BLaER1 (cell line): Measurements from ENCODE around the gene ADCY10.
"Not testable (repeated sequence)": the region's sequence is repeated elsewhere in the genome, so short reads cannot be mapped to it uniquely, and the experiment has no call there.

Experiments used
- H3K27ac ChIP-seq: shearing (Covaris generic); formaldehyde crosslinking; 2 replicates; pipeline ENCODE4 v1.8.1; 2022
- H3K27me3 ChIP-seq: shearing (Covaris generic); formaldehyde crosslinking; 2 replicates; pipeline ENCODE4 v1.8.1; 2022
- H3K36me3 ChIP-seq: shearing (Covaris generic); formaldehyde crosslinking; 2 replicates; pipeline ENCODE4 v1.8.1; 2022
- H3K4me1 ChIP-seq: shearing (Covaris generic); formaldehyde crosslinking; 2 replicates; pipeline ENCODE4 v1.8.1; 2022
- H3K4me2 ChIP-seq: shearing (Covaris generic); formaldehyde crosslinking; 2 replicates; pipeline ENCODE4 v1.8.1; 2022
- H3K4me3 ChIP-seq: shearing (Covaris generic); formaldehyde crosslinking; 2 replicates; pipeline ENCODE4 v1.8.1; 2022
- H3K9ac ChIP-seq: shearing (Covaris generic); formaldehyde crosslinking; 2 replicates; pipeline ENCODE4 v1.8.1; 2022
- H3K9me3 ChIP-seq: shearing (Covaris generic); formaldehyde crosslinking; 2 replicates; pipeline ENCODE4 v1.8.1; 2022
- H4K20me1 ChIP-seq: shearing (Covaris generic); formaldehyde crosslinking; 2 replicates; pipeline ENCODE4 v1.8.1; 2022
- Cebpa-rat ChIP-seq: shearing (Covaris generic); IDR thresholded peaks from 2 replicates; pipeline ENCODE4 v1.8.1; 2022

ADCY10 gene

GRCh38 chr1:167936930-167937708 lies 23.2 kb upstream of the ADCY10 start, which contains the start of gene MPC2:
Gene MPC2, minus strand, starts transcription at chr1:167937072. Its CDS starts 1,231 bp downstream, at chr1:167935841.
- Histone ChIP-seq H3K36me3 (peaks cover 5% of the 10 kb centered on the region), H3K4me3 (peak within 1 kb of the TSS; percentile 89), H3K4me2 (peak within 1 kb of the TSS; percentile 84), H3K9me3 (peaks cover 3% of the 10 kb centered on the region), H4K20me1 (peaks cover 20% of the 10 kb centered on the region), H3K4me1 (peaks cover 37% of the 10 kb centered on the region), H3K27me3 (no peaks in the 10 kb centered on the region), H3K9ac (peak within 1 kb of the TSS; percentile 91), H3K27ac (peak within 1 kb of the TSS; percentile 95)
- TF ChIP-seq Cebpa-rat = no peak

GRCh38 chr1:167936068-167936929 lies 22.4 kb upstream of the ADCY10 start, which contains the start of gene DCAF6:
Gene DCAF6, plus strand, starts transcription at chr1:167936683. Its CDS starts 229 bp downstream, at chr1:167936912.
- H3K9ac ChIP-seq = peak within 1 kb of the TSS; percentile 91
- peak; percentile 97 for TF ChIP-seq Cebpa-rat

GRCh38 chr1:167935216-167936067 lies 21.5 kb upstream of the ADCY10 start:
- peaks cover 21% of the 10 kb centered on the region for H4K20me1 ChIP-seq
- no peak for TF ChIP-seq Cebpa-rat
- H3K9ac ChIP-seq = peak overlapping the region; percentile 91
- H3K4me2 ChIP-seq = peak overlapping the region; percentile 84
- peak overlapping the region; percentile 95 for H3K27ac ChIP-seq
- no peaks in the 10 kb centered on the region for H3K36me3 ChIP-seq
- peaks cover 37% of the 10 kb centered on the region for H3K4me1 ChIP-seq
- peak overlapping the region; percentile 89 for H3K4me3 ChIP-seq
- H3K27me3 ChIP-seq = no peaks in the 10 kb centered on the region
- H3K9me3 ChIP-seq = no peaks in the 10 kb centered on the region

More at GRCh38 chr1:167936068-167936929, 22.4 kb upstream of the ADCY10 start, which contains the start of gene DCAF6:
- H4K20me1 ChIP-seq = peaks cover 17% of the 10 kb centered on the region
- peaks cover 37% of the 10 kb centered on the region for H3K4me1 ChIP-seq
- no peaks in the 10 kb centered on the region for H3K27me3 ChIP-seq
- no peaks in the 10 kb centered on the region for H3K36me3 ChIP-seq
- H3K4me3 ChIP-seq = peak within 1 kb of the TSS; percentile 89
- peak within 1 kb of the TSS; percentile 95 for H3K27ac ChIP-seq
- H3K9me3 ChIP-seq = no peaks in the 10 kb centered on the region
- H3K4me2 ChIP-seq = peak within 1 kb of the TSS; percentile 84

- H3K4me3 ChIP-seq = peak overlapping the region; percentile 89
- H3K27me3 ChIP-seq = no peaks in the 10 kb centered on the region
- peak overlapping the region; percentile 91 for H3K9ac ChIP-seq
- H3K36me3 ChIP-seq = no peaks in the 10 kb centered on the region
- no peak for TF ChIP-seq Cebpa-rat
- H3K9me3 ChIP-seq = no peaks in the 10 kb centered on the region
- H4K20me1 ChIP-seq = peaks cover 21% of the 10 kb centered on the region
- H3K27ac ChIP-seq = peak overlapping the region; percentile 95
- peaks cover 37% of the 10 kb centered on the region for H3K4me1 ChIP-seq
- H3K4me2 ChIP-seq = peak overlapping the region; percentile 84
These were observed 20.7 kb upstream of the ADCY10 start for GRCh38 chr1:167934426-167935215.

- H3K4me3 ChIP-seq = no peak overlapping the region
- H3K27ac ChIP-seq = 0 out of 2 replicates have a peak overlapping the region, but pooled peaks have one; percentile 95
- no peak for TF ChIP-seq Cebpa-rat
- H3K9me3 ChIP-seq = no peaks in the 10 kb centered on the region
- peaks cover 12% of the 10 kb centered on the region; the same call in 1 of the 2 replicates for H4K20me1 ChIP-seq
- H3K4me2 ChIP-seq = peak overlapping the region; percentile 84
- H3K36me3 ChIP-seq = no peaks in the 10 kb centered on the region
- 0 out of 2 replicates have a peak overlapping the region, but pooled peaks have one; percentile 2 for H3K9ac ChIP-seq
- H3K4me1 ChIP-seq = peaks cover 33% of the 10 kb centered on the region
- no peaks in the 10 kb centered on the region for H3K27me3 ChIP-seq
These were observed 19.9 kb upstream of the ADCY10 start for GRCh38 chr1:167933788-167934187.

- H3K4me1 ChIP-seq = peaks cover 23% of the 10 kb centered on the region
- 0 out of 2 replicates have a peak, but pooled peaks cover 4% of the 10 kb centered on the region for H4K20me1 ChIP-seq
- no peak overlapping the region for H3K27ac ChIP-seq
- H3K9ac ChIP-seq = no peak overlapping the region
- no peak overlapping the region for H3K4me3 ChIP-seq
- H3K36me3 ChIP-seq = no peaks in the 10 kb centered on the region
- TF ChIP-seq Cebpa-rat = no peak
- H3K9me3 ChIP-seq = no peaks in the 10 kb centered on the region
- H3K27me3 ChIP-seq = no peaks in the 10 kb centered on the region
- H3K4me2 ChIP-seq = no peak overlapping the region
These were observed 15.8 kb upstream of the ADCY10 start for GRCh38 chr1:167929725-167930124.

- not testable (repeated sequence) for H3K36me3 ChIP-seq, H3K27me3 ChIP-seq, H3K9ac ChIP-seq, H3K4me3 ChIP-seq, H3K4me2 ChIP-seq, H3K27ac ChIP-seq, H4K20me1 ChIP-seq, H3K9me3 ChIP-seq
- H3K4me1 ChIP-seq = peaks cover 14% of the 10 kb centered on the region
These were observed 15.0 kb upstream of the ADCY10 start for GRCh38 chr1:167928919-167929318.

GRCh38 chr1:167928457-167928852 lies 14.5 kb upstream of the ADCY10 start:
- H3K27me3 ChIP-seq = no peaks in the 10 kb centered on the region
- H3K27ac ChIP-seq = no peak overlapping the region
- H3K4me3 ChIP-seq = no peak overlapping the region
- H4K20me1 ChIP-seq = 0 out of 2 replicates have a peak, but pooled peaks cover 4% of the 10 kb centered on the region
- TF ChIP-seq Cebpa-rat = no peak
- peaks cover 10% of the 10 kb centered on the region; the same call in 1 of the 2 replicates for H3K4me1 ChIP-seq
- no peaks in the 10 kb centered on the region for H3K9me3 ChIP-seq
- H3K36me3 ChIP-seq = no peaks in the 10 kb centered on the region
- H3K4me2 ChIP-seq = no peak overlapping the region
- H3K9ac ChIP-seq = no peak overlapping the region
